HG03103 (cell line): ENCODE results near the gene CDK5.
"Not testable (repeated sequence)": the region's sequence is repeated elsewhere in the genome, so short reads cannot be mapped to it uniquely, and the experiment has no call there.

ENCODE experiments used
- ATAC-seq: cut with Tn5 transposase; IDR thresholded peaks from one replicate; pipeline ENCODE4 v1.9.1; 2021; ENCODE audit warnings: low read depth; ENCODE audit not compliant: unreplicated experiment

CDK5 gene

DNA sequence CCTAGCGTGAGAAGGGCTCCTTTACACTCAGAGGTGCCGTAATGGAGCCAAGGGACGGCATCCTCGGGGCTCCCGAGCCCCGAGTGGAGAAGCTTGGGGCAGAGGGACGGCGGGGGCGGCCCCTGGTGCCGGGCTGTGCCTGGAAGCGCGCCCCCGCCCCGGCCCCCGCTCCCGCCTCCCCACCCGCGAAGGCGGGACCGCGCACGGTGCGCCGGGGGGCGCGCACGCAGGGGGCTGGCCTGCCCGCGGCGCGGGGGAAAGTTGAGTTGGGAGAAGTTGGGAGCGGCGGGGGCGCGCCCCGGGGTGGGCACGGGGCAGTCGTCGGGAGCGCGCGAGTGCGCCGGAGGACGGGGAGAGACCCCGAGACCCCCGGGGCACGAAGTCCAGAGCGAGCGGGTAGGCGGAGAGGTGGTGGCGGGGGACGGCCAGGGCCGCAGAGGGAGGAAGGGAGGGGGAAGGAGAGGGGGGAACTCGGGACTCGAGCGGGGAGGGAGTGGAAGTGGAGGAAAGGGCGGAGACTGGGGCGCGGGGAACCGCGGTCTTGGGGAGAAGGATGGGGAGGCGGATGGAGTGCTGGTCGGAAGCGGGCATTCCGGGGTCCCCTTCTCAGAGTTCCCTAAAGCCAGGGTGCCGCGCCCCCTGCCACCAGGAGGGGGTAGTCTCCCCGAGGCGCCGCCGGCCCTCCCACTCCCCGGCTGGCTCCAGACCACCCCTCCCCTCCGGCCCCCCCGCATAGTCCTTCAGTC is 1.8 kb upstream of the CDK5 start, which contains the start of gene SLC4A2:
Gene SLC4A2 (plus strand): TSS at position 223 of the 746 bp plus-strand sequence. CDS start 2,399 bp downstream, outside the sequence.
- ATAC-seq = peak; percentile 30

DNA sequence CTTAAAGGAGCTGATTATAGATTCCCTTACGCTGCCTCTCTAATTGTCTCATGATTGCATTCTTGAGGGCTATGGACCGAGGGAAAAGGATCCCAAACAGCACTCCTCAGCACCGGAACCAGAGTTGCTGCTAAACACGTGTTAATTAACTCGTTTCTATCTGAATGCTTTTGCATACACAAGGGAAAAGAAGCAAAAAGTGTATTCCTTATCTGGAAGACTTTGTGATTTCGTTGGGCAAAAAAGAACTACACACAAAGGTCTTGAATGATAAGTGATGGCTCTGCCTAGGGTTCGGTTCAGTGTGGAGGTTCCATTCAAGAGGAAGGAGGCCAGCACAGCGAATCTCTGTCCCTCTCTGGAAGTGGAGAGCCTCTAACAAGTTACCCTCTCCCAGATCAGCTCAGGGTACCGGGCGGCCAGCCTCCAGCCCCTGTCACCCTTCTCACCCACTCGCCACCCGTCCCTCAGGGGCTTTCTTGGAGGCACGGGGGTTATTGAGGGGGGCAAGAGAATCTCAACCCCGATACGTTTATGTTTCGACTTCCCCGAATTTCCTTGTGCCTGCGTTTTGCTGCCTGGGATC is 1.2 kb upstream of the CDK5 start:
- ATAC-seq = no peak

DNA sequence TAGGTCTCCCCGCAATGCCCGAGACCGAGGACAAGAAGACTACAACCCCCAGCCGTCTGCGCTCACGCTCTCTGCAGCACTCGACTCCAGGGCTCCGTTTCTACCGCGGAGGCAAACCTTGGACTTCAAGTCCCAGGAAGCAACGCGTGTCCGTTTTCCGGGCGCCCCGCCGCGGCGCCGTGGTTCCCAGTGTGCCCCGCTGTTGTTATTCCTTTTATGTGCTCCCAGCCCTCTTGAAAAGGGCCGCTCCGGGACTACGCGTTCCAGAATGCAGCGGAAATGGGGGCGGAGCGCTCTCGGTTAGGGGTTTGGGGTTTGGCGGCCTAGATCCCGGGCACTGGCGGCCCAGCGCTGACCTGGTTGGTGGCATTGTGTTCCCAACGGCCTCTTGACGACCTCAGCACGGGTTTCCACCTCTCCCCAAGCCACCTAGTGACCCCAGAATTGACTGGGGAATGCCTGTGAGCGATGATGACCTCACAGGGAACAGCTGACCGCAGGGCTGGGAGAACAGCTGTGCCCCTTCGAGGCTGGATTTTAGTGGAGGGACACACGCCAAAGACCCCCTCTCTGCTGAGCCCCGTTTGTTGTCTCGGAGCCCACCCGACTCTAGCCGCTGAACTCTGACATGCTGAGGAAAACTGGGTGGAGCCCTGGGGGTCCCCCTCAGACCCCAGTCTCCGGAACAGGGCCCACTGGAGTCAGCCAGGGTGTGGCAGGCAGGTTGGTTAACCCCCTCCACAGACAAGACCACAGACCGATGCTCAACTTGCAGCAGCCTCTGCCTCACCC is 488 bp upstream of the CDK5 start:
- ATAC-seq = peak; percentile 80

DNA sequence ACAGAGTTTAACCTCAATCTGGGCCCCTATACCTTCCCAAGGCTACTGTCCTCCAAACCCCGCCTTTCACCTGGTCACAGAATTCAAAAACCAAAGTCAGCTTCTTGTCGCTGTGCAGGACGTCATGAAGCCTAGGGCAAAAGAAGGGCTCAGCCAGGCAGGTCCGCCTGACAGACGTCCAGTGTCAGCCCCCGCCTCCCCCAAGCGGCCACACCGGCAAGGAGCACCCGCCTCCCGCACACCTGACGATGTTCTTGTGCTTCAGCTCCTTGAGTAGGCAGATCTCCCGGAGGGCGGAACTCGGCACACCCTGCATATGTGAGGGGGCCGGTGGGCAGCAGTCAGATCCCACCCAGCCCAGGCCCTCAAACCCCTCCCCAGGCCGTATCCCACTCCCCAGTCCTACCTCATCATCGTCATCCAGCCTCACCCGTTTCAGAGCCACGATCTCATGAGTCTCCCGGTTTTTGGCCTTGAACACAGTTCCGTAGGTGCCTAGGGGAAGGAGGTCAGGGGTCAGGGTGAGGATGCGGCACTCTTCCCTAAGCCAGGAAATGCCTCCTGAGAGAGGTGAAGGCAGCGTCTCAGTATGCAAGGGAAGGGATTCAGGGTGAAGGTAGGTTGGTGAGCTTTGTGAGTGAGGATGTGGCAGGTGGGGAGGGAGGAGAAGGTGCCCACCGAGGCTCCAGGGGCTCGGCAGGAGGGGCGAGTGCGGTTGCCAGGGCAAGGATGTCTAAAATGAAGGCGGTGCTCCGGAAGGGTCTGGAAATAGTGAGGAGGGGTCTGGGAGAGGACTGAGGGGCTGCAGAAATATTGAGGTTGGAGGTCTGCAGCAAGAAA is 811 bp downstream of the CDK5 start:
- ATAC-seq = no peak

DNA sequence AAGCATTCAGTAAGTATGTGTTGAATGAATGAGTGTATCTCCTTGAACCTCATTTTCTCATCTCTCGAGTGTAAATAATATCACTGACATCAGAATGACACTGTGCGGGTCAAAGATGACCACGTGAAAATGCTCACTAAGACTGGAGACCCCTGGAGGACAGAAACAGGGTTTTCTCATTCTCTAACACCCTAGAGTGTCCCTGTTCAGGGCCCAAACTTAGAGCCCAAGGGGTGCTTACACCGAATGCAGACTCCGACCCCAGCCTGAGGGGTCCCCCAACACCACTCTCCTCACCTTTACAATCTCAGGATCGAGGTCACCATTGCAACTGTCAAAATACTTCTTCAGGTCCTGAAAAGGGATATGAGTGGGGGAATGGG is 1.4 kb downstream of the CDK5 start:
- no peak for ATAC-seq

DNA sequence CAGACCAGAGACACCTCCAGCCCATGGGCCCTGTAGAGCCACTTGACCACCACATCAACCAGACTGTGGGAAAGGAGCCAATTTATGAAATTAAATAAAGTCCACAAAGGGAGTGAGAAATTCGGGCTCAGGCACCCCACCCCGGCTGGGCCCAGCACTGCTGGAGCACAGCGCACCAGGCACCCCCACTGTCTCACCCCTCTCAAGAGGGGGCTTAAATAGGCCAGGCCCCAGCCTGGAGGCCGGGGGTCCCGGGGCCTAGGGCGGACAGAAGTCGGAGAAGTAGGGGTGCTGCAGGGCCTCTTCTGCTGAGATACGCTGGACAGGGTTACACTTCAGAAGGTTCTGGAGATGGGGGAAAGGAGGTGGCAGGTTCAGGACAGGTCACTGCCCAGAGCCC is 3.9 kb downstream of the CDK5 start:
- no peak for ATAC-seq

DNA sequence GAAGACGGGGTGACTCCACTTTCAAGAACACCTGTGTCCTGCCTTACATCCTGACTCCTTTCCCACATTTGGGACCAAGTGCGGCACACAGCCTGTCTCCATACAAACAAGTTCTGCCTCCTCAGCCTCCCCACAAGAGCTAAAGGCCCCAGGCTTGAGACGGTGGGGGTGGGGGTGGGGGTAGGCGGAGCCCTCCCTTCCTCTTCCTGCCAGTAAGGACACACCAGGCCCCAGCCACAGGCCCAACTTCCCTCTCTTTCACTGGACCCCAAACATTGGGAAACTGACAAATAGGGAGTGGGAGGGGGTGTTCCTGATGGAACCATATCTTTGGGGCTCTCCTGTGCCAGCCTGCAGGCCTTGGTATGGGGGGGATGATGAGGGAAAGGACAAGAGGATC is 4.6 kb downstream of the CDK5 start:
- ATAC-seq = no peak

DNA sequence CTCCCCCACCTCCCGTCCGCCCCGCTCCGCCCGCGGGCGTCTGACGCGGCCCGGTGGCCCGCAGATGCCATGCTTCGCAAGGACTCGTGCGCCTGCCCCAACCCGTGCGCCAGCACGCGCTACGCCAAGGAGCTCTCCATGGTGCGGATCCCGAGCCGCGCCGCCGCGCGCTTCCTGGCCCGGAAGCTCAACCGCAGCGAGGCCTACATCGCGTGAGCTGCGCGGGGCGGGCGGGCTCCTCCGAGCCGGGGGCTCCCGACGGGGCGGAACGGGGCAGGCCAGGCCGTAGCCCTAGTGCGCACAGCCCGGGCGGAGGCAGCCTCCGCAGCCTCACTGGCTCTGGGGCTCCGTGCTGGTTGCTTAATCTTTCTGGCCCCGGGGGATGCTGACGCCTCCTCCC is 6.6 kb downstream of the CDK5 start:
- no peak for ATAC-seq

DNA sequence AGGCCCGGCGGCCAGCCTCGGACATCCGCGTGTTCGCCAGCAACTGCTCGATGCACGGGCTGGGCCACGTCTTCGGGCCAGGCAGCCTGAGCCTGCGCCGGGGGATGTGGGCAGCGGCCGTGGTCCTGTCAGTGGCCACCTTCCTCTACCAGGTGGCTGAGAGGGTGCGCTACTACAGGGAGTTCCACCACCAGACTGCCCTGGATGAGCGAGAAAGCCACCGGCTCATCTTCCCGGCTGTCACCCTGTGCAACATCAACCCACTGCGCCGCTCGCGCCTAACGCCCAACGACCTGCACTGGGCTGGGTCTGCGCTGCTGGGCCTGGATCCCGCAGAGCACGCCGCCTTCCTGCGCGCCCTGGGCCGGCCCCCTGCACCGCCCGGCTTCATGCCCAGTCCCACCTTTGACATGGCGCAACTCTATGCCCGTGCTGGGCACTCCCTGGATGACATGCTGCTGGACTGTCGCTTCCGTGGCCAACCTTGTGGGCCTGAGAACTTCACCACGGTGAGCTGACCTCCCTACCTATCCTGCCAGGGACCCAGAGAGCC is 8.7 kb downstream of the CDK5 start:
- ATAC-seq = no peak

DNA sequence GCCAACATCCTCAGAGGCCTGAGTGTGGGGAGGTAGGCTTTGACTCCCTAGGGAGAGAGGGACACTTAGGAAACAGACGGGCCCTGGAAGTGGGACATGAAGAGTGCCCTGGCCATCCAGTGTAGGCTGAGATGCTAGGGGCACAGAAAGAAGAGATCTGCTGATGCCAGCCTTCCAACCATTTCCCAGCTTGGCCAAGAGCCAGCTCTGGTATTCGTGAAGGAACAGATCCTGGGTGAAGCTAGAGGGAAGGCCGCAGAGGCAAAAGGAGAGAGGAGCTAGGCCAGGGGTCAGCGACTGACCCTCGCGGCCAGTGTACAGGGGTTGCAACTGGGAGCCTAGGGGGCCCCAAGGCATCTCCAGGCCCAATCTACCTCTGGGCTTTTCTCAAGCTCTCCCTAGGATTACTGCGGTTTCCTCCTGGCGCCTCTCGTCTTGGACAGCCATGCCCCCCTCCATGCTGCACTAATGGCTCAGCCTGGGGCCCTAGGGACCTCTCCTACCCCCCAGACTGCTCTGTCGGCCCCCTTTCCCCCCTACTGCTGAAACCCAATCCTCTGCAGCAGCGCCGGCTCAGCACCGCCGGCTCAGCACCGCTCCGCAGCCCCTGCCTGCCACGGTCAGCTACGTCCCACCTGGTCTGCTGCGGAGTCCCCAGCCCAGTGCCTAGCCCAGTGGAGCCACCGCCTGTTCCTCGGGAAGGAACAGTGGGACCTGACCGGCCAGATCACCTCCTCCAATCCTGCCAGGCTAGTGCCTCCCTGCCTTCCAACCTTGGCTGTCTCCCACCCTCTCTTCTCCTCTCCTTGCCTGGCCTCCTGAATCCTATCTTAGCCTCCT is 9.5 kb downstream of the CDK5 start, which contains the start of gene ASIC3:
Gene ASIC3 (plus strand): TSS at position 556 of the 840 bp plus-strand sequence. CDS start 355 bp downstream, outside the sequence.
- ATAC-seq = no peak

DNA sequence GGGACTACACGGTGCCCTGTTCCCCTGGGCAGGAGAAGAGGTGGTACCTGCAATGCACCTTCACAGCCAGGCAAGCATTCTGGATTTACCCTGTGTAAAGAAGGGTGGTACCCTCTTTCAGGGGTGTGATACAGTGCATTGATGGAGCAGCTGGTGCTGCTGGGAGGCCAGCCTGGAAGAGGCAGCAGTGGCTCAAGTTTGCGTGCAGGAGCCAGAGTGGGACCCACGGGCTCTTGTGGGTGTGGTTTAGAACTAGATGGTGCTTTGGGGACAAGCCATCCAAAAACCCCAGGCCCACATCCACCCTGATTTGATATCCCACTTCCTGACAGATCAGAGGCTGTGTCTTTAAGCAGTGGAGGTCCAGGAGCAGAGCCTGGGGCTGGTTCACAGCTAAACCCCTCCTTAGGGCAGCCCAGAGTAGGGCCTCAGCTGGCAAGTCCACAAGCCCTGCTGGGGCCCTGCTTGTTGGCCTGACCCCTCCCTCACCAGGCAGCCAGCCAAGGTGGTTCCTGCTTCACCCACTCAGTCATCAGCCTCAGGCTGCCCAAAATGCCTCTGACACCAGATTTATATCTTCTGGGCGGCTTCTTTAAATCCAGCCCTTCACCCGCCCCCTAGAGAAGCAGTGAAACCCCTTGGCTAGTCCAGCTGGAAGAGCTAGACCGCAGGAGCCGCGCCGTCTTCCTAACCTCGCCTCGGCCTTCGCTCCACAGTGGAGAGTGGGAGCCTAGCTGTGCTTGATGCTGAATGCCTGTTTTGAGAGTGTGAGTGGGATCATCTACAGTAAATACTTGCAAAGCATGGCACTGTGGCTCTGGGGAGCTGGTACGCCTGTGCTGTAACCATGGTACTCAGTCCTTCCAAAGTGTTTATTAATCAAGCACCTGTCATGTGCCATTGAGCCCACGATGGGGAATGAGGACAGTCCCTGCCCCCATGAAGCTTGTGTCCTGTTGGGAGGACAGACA is 10.8 kb downstream of the CDK5 start:
- ATAC-seq = no peak

DNA sequence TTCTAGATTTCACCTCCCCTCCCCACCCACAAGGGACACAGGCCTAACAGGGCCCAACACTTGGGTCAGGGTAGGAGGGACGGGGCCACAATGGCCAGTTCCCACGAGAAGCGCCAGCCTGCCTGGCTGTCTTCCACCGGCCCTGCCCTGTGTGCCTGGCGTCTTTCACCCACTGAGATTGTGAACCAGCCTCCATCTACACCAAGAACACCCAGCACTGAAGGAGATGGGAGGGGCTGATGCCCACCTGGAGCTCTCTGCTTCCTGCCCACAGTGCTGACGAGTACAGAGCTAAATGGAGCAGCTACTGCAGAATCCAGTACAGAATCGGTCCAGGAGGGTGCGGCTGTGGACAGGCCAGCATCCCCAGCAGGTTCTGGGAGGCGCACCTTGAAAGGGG is 11.7 kb downstream of the CDK5 start:
- no peak for ATAC-seq

DNA sequence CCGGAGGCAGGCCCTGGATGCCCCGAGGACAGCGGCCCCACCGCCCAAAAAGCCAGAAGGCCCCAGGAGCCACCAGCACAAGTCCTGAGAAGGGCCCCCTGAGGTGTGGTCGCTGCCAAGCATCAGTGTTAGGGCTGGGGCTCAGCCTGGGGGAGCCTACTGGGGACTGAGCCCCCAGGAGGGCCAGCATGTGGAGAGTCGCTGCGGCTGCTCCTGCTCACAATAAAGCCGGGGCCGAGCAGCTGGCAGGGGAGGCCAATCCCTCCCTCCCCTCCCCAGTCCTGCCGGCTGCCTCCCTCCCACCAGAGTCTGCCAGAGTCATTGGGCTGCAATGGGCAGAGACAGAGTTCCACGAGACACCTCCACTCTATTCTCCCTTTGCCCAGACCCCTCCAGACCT is 12.4 kb downstream of the CDK5 start:
- ATAC-seq = no peak

DNA sequence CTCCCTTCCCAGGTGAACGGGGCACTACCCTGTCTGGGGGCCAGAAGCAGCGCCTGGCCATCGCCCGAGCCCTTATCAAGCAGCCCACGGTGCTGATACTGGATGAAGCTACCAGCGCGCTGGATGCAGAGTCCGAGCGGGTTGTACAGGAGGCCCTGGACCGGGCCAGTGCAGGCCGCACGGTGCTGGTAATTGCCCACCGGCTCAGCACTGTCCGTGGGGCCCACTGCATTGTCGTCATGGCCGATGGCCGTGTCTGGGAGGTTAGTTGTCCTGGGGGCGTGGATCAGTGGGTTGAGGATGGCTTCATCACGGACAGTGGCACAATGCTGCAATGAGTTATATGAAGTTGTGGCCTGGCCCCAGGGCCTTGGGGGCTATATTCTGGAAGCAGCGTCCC is 13.7 kb downstream of the CDK5 start:
- no peak for ATAC-seq

DNA sequence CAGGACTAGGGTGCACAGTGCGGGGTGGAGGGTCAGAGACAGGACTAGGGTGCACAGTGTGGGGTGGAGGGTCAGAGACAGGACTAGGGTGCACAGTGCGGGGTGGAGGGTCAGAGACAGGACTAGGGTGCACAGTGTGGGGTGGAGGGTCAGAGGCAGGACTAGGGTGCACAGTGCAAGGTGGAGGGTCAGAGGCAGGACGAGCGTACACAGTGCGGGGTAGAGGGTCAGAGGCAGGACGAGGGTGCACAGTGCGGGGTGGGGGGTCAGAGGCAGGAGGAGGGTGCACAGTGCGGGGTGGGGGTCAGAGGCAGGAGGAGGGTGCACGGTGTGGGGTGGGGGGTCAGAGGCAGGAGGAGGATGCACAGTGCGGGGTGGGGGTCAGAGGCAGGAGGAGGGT is 14.2 kb downstream of the CDK5 start:
- ATAC-seq = not testable (repeated sequence)

DNA sequence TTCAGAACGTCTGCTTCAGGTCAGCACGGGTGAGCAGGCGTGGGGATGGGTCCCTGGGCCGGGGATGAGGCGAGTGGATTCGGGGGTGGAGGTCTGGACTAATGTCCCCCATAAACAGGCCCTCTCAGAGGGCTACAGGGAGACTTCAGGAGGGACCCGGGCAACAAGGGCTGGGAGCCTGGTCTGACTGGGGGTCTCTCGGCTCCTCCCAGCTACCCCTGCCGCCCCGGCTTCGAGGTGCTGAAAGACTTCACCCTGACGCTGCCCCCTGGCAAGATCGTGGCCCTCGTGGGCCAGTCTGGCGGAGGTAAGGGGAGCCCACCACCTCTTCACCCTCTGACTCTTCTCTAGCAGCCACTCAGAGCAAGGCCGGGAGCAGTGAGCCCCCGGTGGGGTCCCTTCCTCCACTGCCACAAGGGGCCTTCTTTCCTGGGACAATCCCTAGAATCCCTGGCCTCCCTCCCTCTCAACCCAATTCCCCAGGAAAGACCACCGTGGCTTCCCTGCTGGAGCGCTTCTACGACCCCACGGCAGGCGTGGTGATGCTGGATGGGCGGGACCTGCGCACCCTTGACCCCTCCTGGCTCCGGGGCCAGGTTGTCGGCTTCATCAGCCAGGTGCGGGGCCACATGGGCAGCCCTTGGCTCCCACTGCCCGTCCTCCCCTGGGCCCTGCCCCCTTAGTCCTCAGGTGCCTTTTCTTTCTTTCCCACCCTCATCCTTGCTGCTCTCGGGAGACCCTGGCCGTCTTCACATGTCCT is 16.9 kb downstream of the CDK5 start:
- no peak for ATAC-seq

DNA sequence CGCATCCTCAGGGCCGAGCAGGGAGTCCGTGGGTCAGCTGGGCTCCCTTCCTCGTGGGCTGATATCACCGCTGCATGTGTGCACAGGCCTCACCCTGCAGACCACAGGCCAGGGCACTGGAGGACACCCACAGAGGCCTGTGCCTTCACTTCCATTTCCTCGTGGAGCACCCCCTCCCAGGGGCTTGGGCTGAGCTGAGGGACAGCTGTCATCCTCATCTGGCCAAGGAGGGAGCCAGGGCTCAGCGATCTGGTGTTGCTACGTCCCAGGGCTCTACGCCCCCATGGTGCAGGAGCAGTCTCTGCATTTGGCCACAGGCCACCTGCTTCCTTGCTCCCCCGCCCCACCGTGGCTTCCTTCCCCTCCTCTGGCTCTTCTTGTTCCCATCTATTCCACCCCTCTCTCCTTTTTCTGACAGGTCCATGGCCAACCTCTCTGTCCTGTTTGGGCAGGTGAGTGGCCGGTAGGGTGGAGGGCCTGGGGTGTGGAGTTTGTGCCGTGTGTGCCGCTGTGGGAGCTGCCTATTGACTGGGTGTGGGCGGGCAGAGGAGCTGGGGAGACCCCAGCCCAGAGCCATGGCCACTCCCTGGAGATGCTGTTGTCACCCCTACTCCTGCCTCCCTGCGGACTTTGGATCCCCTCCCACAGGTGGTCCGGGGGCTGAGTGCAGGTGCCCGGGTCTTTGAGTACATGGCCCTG is 17.7 kb downstream of the CDK5 start:
- ATAC-seq = no peak
